VCaP (cell line): ENCODE data around the gene HK2.
"Not testable (repeated sequence)": the region's sequence is repeated elsewhere in the genome, so short reads cannot be mapped to it uniquely, and the experiment has no call there.

ENCODE experiments used
- H3K27ac ChIP-seq: fragments of 450-650 bp; 2 replicates; pipeline ENCODE4 v1.5.1; 2017
- TF ChIP-seq, protein P1 (sequence below): fragments of 450-650 bp; conservative IDR thresholded peaks from 2 replicates; pipeline ENCODE4 v1.5.1; 2017; ENCODE audit warnings: mild to moderate bottlenecking, moderate library complexity

The HK2 gene

DNA sequence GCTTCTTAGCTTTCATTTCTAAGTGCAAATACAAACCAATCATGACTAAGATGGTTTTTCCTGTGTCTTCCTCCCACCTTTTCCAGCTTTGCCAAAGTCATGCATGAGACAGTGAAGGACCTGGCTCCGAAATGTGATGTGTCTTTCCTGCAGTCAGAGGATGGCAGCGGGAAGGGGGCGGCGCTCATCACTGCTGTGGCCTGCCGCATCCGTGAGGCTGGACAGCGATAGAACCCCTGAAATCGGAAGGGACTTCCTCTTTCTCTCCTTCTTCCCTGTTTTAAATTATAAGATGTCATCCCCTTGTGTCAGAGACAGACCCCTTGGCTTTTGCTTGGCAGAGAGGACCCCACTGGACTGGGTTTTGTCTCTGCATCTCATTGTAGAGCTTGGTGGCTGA, 56.8 kb downstream of the HK2 start:
- TF ChIP-seq, protein P1, sequence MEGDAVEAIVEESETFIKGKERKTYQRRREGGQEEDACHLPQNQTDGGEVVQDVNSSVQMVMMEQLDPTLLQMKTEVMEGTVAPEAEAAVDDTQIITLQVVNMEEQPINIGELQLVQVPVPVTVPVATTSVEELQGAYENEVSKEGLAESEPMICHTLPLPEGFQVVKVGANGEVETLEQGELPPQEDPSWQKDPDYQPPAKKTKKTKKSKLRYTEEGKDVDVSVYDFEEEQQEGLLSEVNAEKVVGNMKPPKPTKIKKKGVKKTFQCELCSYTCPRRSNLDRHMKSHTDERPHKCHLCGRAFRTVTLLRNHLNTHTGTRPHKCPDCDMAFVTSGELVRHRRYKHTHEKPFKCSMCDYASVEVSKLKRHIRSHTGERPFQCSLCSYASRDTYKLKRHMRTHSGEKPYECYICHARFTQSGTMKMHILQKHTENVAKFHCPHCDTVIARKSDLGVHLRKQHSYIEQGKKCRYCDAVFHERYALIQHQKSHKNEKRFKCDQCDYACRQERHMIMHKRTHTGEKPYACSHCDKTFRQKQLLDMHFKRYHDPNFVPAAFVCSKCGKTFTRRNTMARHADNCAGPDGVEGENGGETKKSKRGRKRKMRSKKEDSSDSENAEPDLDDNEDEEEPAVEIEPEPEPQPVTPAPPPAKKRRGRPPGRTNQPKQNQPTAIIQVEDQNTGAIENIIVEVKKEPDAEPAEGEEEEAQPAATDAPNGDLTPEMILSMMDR, result no peak
- H3K27ac ChIP-seq, result no peak overlapping the region

- TF ChIP-seq, protein P1, result no peak
- no peak overlapping the region for H3K27ac ChIP-seq
Observed at GRCh38 chr2:74891136-74891764, 57.3 kb downstream of the HK2 start.

DNA sequence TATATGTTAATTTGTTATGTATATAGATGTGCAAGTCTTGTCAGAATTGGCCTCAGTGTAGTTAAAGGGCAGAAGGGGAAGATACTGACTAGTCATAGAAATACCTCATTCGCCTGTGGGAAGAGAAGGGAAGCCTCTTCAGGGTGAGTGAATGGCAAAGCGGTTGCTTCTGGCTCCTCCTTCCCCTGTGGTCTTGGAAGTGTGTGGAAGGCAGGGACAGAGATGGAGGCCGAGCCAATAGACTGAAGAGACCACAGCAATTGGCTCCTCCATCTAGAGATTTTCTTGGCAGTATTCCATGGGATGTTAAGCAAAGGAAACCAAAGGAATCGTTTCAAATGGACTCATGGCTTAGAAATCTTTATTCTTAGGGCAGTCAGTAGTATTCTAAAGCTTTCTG, 57.9 kb downstream of the HK2 start:
- H3K27ac ChIP-seq, result not testable (repeated sequence)

- TF ChIP-seq, protein P1, result no peak
- no peak overlapping the region for H3K27ac ChIP-seq
Observed at GRCh38 chr2:74892609-74893008, 58.7 kb downstream of the HK2 start.

- no peak overlapping the region for H3K27ac ChIP-seq
Observed at GRCh38 chr2:74893332-74893731, 59.4 kb downstream of the HK2 start.

GRCh38 chr2:74894272-74894981, 60.5 kb downstream of the HK2 start:
- H3K27ac ChIP-seq, result no peak overlapping the region

More at GRCh38 chr2:74893332-74893731, 59.4 kb downstream of the HK2 start:
- TF ChIP-seq, protein P1, result no peak

DNA sequence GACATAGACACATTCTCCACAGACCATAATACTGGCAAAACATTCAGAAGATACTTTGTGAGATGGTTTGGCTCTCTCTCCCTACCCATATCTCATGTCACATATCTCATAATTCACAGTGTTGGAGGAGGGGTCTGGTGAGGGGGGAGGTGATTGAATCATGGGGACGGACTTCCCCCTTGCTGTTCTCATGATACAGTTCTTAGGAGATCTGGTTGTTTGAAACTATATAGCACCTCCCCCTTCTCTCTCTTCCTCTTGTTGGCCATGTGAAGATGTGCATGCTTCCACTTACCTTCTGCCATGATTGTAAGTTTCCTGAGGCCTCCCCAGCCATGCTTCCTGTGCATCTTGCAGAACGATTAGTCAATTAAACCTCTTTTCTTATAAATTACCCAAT, 61.1 kb downstream of the HK2 start:
- H3K27ac ChIP-seq, result no peak overlapping the region

More at GRCh38 chr2:74894272-74894981, 60.5 kb downstream of the HK2 start:
- TF ChIP-seq, protein P1, result no peak

GRCh38 chr2:74896232-74896631, 62.3 kb downstream of the HK2 start:
- TF ChIP-seq, protein P1, result no peak
- no peak overlapping the region for H3K27ac ChIP-seq

More for the DNA sequence above, 61.1 kb downstream of the HK2 start:
- TF ChIP-seq, protein P1, result no peak

GRCh38 chr2:74900225-74900624, 66.3 kb downstream of the HK2 start:
- H3K27ac ChIP-seq, result not testable (repeated sequence)
